LNCAP (cell line): Measurements from ENCODE around the gene NDUFB8.

Experiments used
- CTCF ChIP-seq: fragments of 450-650 bp; IDR thresholded peaks from 2 replicates; pipeline ENCODE4 v1.5.1; 2017; ENCODE audit warnings: mild to moderate bottlenecking

Gene NDUFB8

GRCh38 chr10:100567826-100568225 lies 38.2 kb upstream of the NDUFB8 start:
- no peak for TF ChIP-seq CTCF

GRCh38 chr10:100567249-100567648 lies 37.6 kb upstream of the NDUFB8 start:
- TF ChIP-seq CTCF: no peak

- no peak for TF ChIP-seq CTCF
Observed at GRCh38 chr10:100566561-100566960, 36.9 kb upstream of the NDUFB8 start.

GRCh38 chr10:100565206-100565985 lies 35.7 kb upstream of the NDUFB8 start:
- TF ChIP-seq CTCF: no peak

- TF ChIP-seq CTCF: peak; percentile 82
Observed at GRCh38 chr10:100562008-100562672, 32.5 kb upstream of the NDUFB8 start.

- TF ChIP-seq CTCF: no peak
Observed at GRCh38 chr10:100561005-100561404, 31.3 kb upstream of the NDUFB8 start.

- TF ChIP-seq CTCF: no peak
Observed at GRCh38 chr10:100560248-100560647, 30.6 kb upstream of the NDUFB8 start.
